Uterus (tissue), 4 donors: ENCODE measurements around the gene INPP5D. TPM values are rescaled to one million over a fixed set of nuclear protein-coding genes. Genes with fewer than 3 reads are reported as not detected.

Experiments used
- DNase-seq, 2 donors: peaks; one replicate each; pipeline ENCODE4 v3.0.0-alpha.2; 2019 to 2020
- H3K27ac ChIP-seq, 2 donors: fragments of 200-600 bp; sonication (generic); 1 replicate in 1 of 2; 2 replicates in 1 of 2; pipeline ENCODE4 v1.5.1; 2016 to 2018
- H3K27me3 ChIP-seq, 2 donors: fragments of 200-600 bp; sonication (generic); one replicate each; pipeline ENCODE4 v1.5.1; 2018 to 2019; ENCODE audit warnings: control low read depth in 1 of 2
- H3K36me3 ChIP-seq, 2 donors: fragments of 200-600 bp; sonication (generic); one replicate each; pipeline ENCODE4 v1.5.1; 2019; ENCODE audit warnings: control low read depth in 1 of 2
- H3K4me1 ChIP-seq, 2 donors: fragments of 200-600 bp; sonication (generic); one replicate each; pipeline ENCODE4 v1.5.1; 2018 to 2019; ENCODE audit warnings: control low read depth in 1 of 2
- H3K4me3 ChIP-seq, 2 donors: fragments of 200-600 bp; sonication (generic); 1 replicate in 1 of 2; 2 replicates in 1 of 2; pipeline ENCODE4 v1.5.1; 2018 to 2019; ENCODE audit warnings: mild to moderate bottlenecking in 1 of 2
- H3K9me3 ChIP-seq, 2 donors: fragments of 200-600 bp; sonication (generic); one replicate each; pipeline ENCODE4 v1.5.1; 2019; ENCODE audit warnings: control low read depth in 1 of 2
- CTCF ChIP-seq, 4 experiments: fragments of 200-600 bp in 2 of 4; fragments of 450-650 bp in 2 of 4; sonication (generic) in 2 of 4; IDR thresholded peaks; one replicate each; pipeline ENCODE4 v1.5.1; 2016 to 2019; ENCODE audit warnings: antibody characterized with exemption in 4 of 4, mild to moderate bottlenecking in 2 of 4, moderate library complexity in 1 of 4
- POLR2A ChIP-seq, 2 donors: fragments of 450-650 bp; IDR thresholded peaks; one replicate each; pipeline ENCODE4 v1.6.1; 2016; ENCODE audit warnings: antibody characterized with exemption in 2 of 2, mild to moderate bottlenecking in 1 of 2, moderate library complexity in 1 of 2
- intact Hi-C: fragments of 100-400 bp; cut with DNase I; formaldehyde crosslinking; loops from one replicate; pipeline ENCODE4 v1.15.1; 2023; ENCODE audit warnings: low total_unique reads
- total RNA-seq, 4 donors: library from RNA; depleted of rRNA in 3 of 4; stranded (reverse); fragments of >200 nt in 3 of 4; gene quantifications; one replicate each; pipeline versions ENCODE4 v1.1.0 to v1.2.4, GENCODE V29; 2014 to 2023
- donor health status: DM: yes; HTN: yes; CAD: no.

INPP5D gene
- total RNA-seq, 4 donors from 2014 or later: 14.2 to 37.9 (median 22.3) TPM

GRCh38 chr2:233076749-233077148, 16.6 kb downstream of the INPP5D start:
- Histone ChIP-seq H3K4me3 (no peak overlapping the region), H3K4me1 (no peaks in the 10 kb centered on the region), H3K36me3 (no peaks in the 10 kb centered on the region), H3K9me3 (no peaks in the 10 kb centered on the region), H3K27me3 (no peaks in the 10 kb centered on the region), H3K27ac (no peak overlapping the region)
- no peak for DNase-seq
- TF ChIP-seq CTCF (IDR thresholded peaks at IDR 0.05) (no peak), POLR2A (IDR thresholded peaks at IDR 0.05) (no peak)
- intact Hi-C loops: no loop called here

GRCh38 chr2:233079473-233079877, 19.3 kb downstream of the INPP5D start:
- no peaks in the 10 kb centered on the region for H3K4me1 ChIP-seq
- intact Hi-C loops: no loop called here
- H3K36me3 ChIP-seq: no peaks in the 10 kb centered on the region
- no peaks in the 10 kb centered on the region for H3K9me3 ChIP-seq
- H3K27me3 ChIP-seq: no peaks in the 10 kb centered on the region
- TF ChIP-seq POLR2A (IDR thresholded peaks at IDR 0.05) (no peak), CTCF (IDR thresholded peaks at IDR 0.05) (no peak)
- H3K27ac ChIP-seq: peak overlapping the region in 1 of 2 donors; percentile 23
- no peak for DNase-seq
- no peak overlapping the region for H3K4me3 ChIP-seq

GRCh38 chr2:233079953-233080835, 20.1 kb downstream of the INPP5D start:
- no peak for TF ChIP-seq CTCF (IDR thresholded peaks at IDR 0.05)
- no peak for TF ChIP-seq POLR2A (IDR thresholded peaks at IDR 0.05)
- Histone ChIP-seq H3K36me3 (no peaks in the 10 kb centered on the region), H3K4me1 (no peaks in the 10 kb centered on the region), H3K4me3 (no peak overlapping the region), H3K27me3 (no peaks in the 10 kb centered on the region), H3K9me3 (no peaks in the 10 kb centered on the region), H3K27ac (peak overlapping the region in 1 of 2 donors; percentile 23)
- intact Hi-C loops: no loop called here
- DNase-seq: no peak

GRCh38 chr2:233080836-233081229, 20.7 kb downstream of the INPP5D start:
- H3K4me3 ChIP-seq: no peak overlapping the region
- DNase-seq: no peak
- no peak overlapping the region for H3K27ac ChIP-seq
- H3K36me3 ChIP-seq: no peaks in the 10 kb centered on the region
- TF ChIP-seq POLR2A (IDR thresholded peaks at IDR 0.05): no peak
- TF ChIP-seq CTCF (IDR thresholded peaks at IDR 0.05): no peak
- no peaks in the 10 kb centered on the region for H3K9me3 ChIP-seq
- H3K27me3 ChIP-seq: no peaks in the 10 kb centered on the region
- intact Hi-C loops: no loop called here
- no peaks in the 10 kb centered on the region for H3K4me1 ChIP-seq

- intact Hi-C loops: no loop called here
- TF ChIP-seq POLR2A (IDR thresholded peaks at IDR 0.05) (no peak), CTCF (IDR thresholded peaks at IDR 0.05) (no peak)
- H3K4me3 ChIP-seq: no peak overlapping the region
- H3K4me1 ChIP-seq: no peaks in the 10 kb centered on the region
- DNase-seq: no peak
- no peaks in the 10 kb centered on the region for H3K27me3 ChIP-seq
- H3K27ac ChIP-seq: no peak overlapping the region
- H3K9me3 ChIP-seq: no peaks in the 10 kb centered on the region
- H3K36me3 ChIP-seq: no peaks in the 10 kb centered on the region
These were observed 21.1 kb downstream of the INPP5D start for GRCh38 chr2:233081232-233081730.
